HCT116 (cell line): Measurements from ENCODE around the gene ADGRD1. TPM values are rescaled to one million over a fixed set of nuclear protein-coding genes. Genes with fewer than 3 reads are reported as not detected.

ENCODE experiments used
- ATAC-seq: fragments of 200-7000 bp; cut with Tn5 transposase; 2 replicates; pipeline ENCODE4 v1.9.1; 2020; ENCODE audit warnings: mild to moderate bottlenecking, moderate library complexity
- BruUV-seq: library from RNA; stranded (reverse); fragments of 400-500 nt; replicated peaks from 2 replicates; lab custom pipeline; 2021; lab: Mats Ljungman, UMichigan
- CTCF ChIA-PET: fragments of 300-600 bp; sonication (Branson Sonifier 250); formaldehyde crosslinking; loops from one replicate; lab custom pipeline; 2021; ENCODE audit warnings: antibody characterized with exemption; lab: Charles Lee
- POLR2A ChIA-PET: fragments of 300-600, 350-600 bp; sonication (Branson Sonifier 250); formaldehyde crosslinking; loops from one replicate; lab custom pipeline; 2021; ENCODE audit warnings: antibody characterized with exemption; lab: Charles Lee
- RAD21 ChIA-PET, 2 experiments: fragments of 300-600 bp; sonication (Branson Sonifier 250); formaldehyde crosslinking; loops; one replicate each; lab custom pipeline; 2023; ENCODE audit warnings: low total read pairs in 2 of 2; ENCODE audit not compliant: uncharacterized antibody in 2 of 2, unreplicated experiment in 2 of 2, low non-redundant PET in 1 of 2; lab: Charles Lee
- DNase-seq: peaks from one replicate; pipeline ENCODE4 v3.0.0-alpha.2; 2010; ENCODE audit warnings: low read depth, low spot score
- H2AFZ ChIP-seq: fragments of 200-600 bp; shearing (Covaris generic), sonication (generic); 2 replicates; pipeline ENCODE4 v1.6.1; 2017; ENCODE audit warnings: low read depth, mixed run types, mixed read lengths, antibody characterized with exemption, low read length; ENCODE audit not compliant: poor library complexity, severe bottlenecking
- H3K27ac ChIP-seq: 2 replicates; pipeline ENCODE4 v1.5.1; 2012; ENCODE audit warnings: low read depth, low read length
- H3K27me3 ChIP-seq: fragments of 200-600 bp; sonication (generic); 2 replicates; pipeline ENCODE4 v1.6.1; 2016; ENCODE audit warnings: mixed run types, low read length, mixed read lengths; ENCODE audit not compliant: insufficient read depth
- H3K36me3 ChIP-seq, 2 experiments: fragments of 200-500 bp in 1 of 2; fragments of 200-600 bp in 1 of 2; sonication (Bioruptor generic) in 1 of 2; sonication (generic) in 1 of 2; 2 replicates each; pipeline versions ENCODE4 v1.5.1 to v1.6.1; 2014 to 2016; ENCODE audit warnings: low read length in 2 of 2, inconsistent platforms in 1 of 2, mixed read lengths in 1 of 2, mixed run types in 1 of 2; ENCODE audit not compliant: insufficient read depth in 2 of 2, control insufficient read depth in 1 of 2
- H3K4me1 ChIP-seq, 2 experiments: fragments of 200-600 bp in 1 of 2; sonication (generic) in 1 of 2; 2 replicates each; pipeline versions ENCODE4 v1.5.1 to v1.6.1; 2012 to 2017; ENCODE audit warnings: low read length in 2 of 2, inconsistent platforms in 1 of 2, mild to moderate bottlenecking in 1 of 2, mixed read lengths in 1 of 2, mixed run types in 1 of 2, moderate library complexity in 1 of 2; ENCODE audit not compliant: insufficient read depth in 2 of 2, control insufficient read depth in 1 of 2
- H3K4me2 ChIP-seq: fragments of 200-600 bp; sonication (generic); 2 replicates; pipeline ENCODE4 v1.6.1; 2017; ENCODE audit warnings: mixed run types, low read length, mixed read lengths
- H3K4me3 ChIP-seq, 2 experiments: fragments of 200-600 bp in 1 of 2; sonication (generic) in 1 of 2; replicated peaks in 1 of 2; 2 replicates each; pipeline ENCODE4 v1.5.1; 2011 to 2016; ENCODE audit warnings: low read length in 2 of 2, control low read depth in 1 of 2, low read depth in 1 of 2, mild to moderate bottlenecking in 1 of 2, mixed read lengths in 1 of 2, mixed run types in 1 of 2
- H3K79me2 ChIP-seq: fragments of 200-600 bp; sonication (generic); 2 replicates; pipeline ENCODE4 v1.6.1; 2017; ENCODE audit warnings: mild to moderate bottlenecking, mixed run types, low read length, moderate library complexity, mixed read lengths; ENCODE audit not compliant: insufficient read depth
- H3K9ac ChIP-seq: fragments of 200-600 bp; sonication (generic); 2 replicates; pipeline ENCODE4 v1.6.1; 2016; ENCODE audit warnings: low read length, mixed read lengths
- H3K9me2 ChIP-seq: fragments of 200-600 bp; sonication (generic), shearing (Covaris generic); 2 replicates; pipeline ENCODE4 v1.6.1; 2017; ENCODE audit warnings: mixed run types, mild to moderate bottlenecking, moderate library complexity; ENCODE audit not compliant: insufficient read depth
- H3K9me3 ChIP-seq, 2 experiments: fragments of 200-500 bp in 1 of 2; fragments of 200-600 bp in 1 of 2; sonication (Bioruptor generic) in 1 of 2; sonication (generic) in 1 of 2; 2 replicates each; pipeline ENCODE4 v1.6.1; 2014 to 2017; ENCODE audit warnings: low read length in 2 of 2, mixed read lengths in 2 of 2, inconsistent platforms in 1 of 2, low read depth in 1 of 2, mild to moderate bottlenecking in 1 of 2, mixed run types in 1 of 2, moderate library complexity in 1 of 2; ENCODE audit not compliant: control insufficient read depth in 1 of 2, insufficient read depth in 1 of 2
- H4K20me1 ChIP-seq: fragments of 200-600 bp; sonication (generic), shearing (Covaris generic); 2 replicates; pipeline ENCODE4 v1.6.1; 2017; ENCODE audit warnings: mixed run types, mild to moderate bottlenecking, moderate library complexity; ENCODE audit not compliant: insufficient read depth
- ATF3 ChIP-seq: IDR thresholded peaks from 2 replicates; pipeline ENCODE4 v1.6.1; 2012
- CEBPB ChIP-seq: IDR thresholded peaks from 2 replicates; pipeline ENCODE4 v1.6.1; 2012; ENCODE audit warnings: low read depth
- EGR1 ChIP-seq: IDR thresholded peaks from 2 replicates; pipeline ENCODE4 v1.6.1; 2012; ENCODE audit warnings: low read depth
- FOSL1 ChIP-seq: IDR thresholded peaks from 2 replicates; pipeline ENCODE4 v1.6.1; 2012; ENCODE audit warnings: low read depth
- JUND ChIP-seq: IDR thresholded peaks from 2 replicates; pipeline ENCODE4 v1.6.1; 2012
- POLR2A ChIP-seq: IDR thresholded peaks from 2 replicates; pipeline ENCODE4 v1.7.0; 2011; ENCODE audit warnings: borderline replicate concordance; ENCODE audit not compliant: insufficient read depth, insufficient read length; ENCODE audit errors: extremely low read depth
- POLR2AphosphoS5 ChIP-seq: IDR thresholded peaks from 2 replicates; pipeline ENCODE4 v1.6.1; 2011; ENCODE audit warnings: mild to moderate bottlenecking, low read depth, low read length, moderate library complexity
- RAD21 ChIP-seq: IDR thresholded peaks from 2 replicates; pipeline ENCODE4 v1.6.1; 2012; ENCODE audit warnings: low read depth, mild to moderate bottlenecking
- REST ChIP-seq: IDR thresholded peaks from 2 replicates; pipeline ENCODE4 v1.6.1; 2012; ENCODE audit warnings: low read depth
- SIN3A ChIP-seq: IDR thresholded peaks from 2 replicates; pipeline ENCODE4 v1.6.1; 2012; ENCODE audit warnings: low read depth
- SRF ChIP-seq: IDR thresholded peaks from 2 replicates; pipeline ENCODE4 v1.6.1; 2012; ENCODE audit warnings: low read depth
- YY1 ChIP-seq: IDR thresholded peaks from 2 replicates; pipeline ENCODE4 v1.6.1; 2011; ENCODE audit warnings: low read length, low read depth, moderate library complexity, mild to moderate bottlenecking; ENCODE audit not compliant: insufficient replicate concordance; ENCODE audit errors: extremely low read depth
- ZNF274 ChIP-seq: fragments of 200-500 bp; sonication (Bioruptor generic); IDR thresholded peaks from 2 replicates; pipeline ENCODE4 v1.6.1; 2014; ENCODE audit warnings: mild to moderate bottlenecking, low read depth, low read length, inconsistent platforms
- intact Hi-C: fragments of 100-400 bp; cut with micrococcal nuclease; formaldehyde crosslinking; loops from 2 replicates; pipeline ENCODE4 v1.10.0; 2022
- total RNA-seq: library from RNA; stranded (reverse); gene quantifications from one replicate; pipeline ENCODE4 v1.2.1, GENCODE V29; 2021; ENCODE audit not compliant: unreplicated experiment

Gene ADGRD1
- total RNA-seq, 1 experiment from 2014 or later: 0.44 TPM

GRCh38 chr12:131187602-131188001, 233.9 kb downstream of the ADGRD1 start (continued):
- TF ChIP-seq RAD21 (no peak), FOSL1 (no peak), CEBPB (no peak), POLR2A (no peak), ZNF274 (no peak)
- TF ChIP-seq, all 23 proteins: peak for 0

- Histone ChIP-seq H3K79me2 (no peaks in the 10 kb centered on the region), H3K9me2 (no peaks in the 10 kb centered on the region), H4K20me1 (no peaks in the 10 kb centered on the region), H2AFZ (no peak overlapping the region), H3K4me1 (no peaks in the 10 kb centered on the region), H3K27ac (no peak overlapping the region), H3K36me3 (no peaks in the 10 kb centered on the region), H3K9ac (no peak overlapping the region), H3K4me2 (no peak overlapping the region), H3K9me3 (no peaks in the 10 kb centered on the region), H3K27me3 (peaks cover 3% of the 10 kb centered on the region; the same call in 1 of the 2 replicates), H3K4me3 (no peak overlapping the region)
- DNase-seq (no peak), ATAC-seq (no peak)
- intact Hi-C loops: no loop called here
- no peak for TF ChIP-seq YY1
- TF ChIP-seq REST: no peak
- TF ChIP-seq CEBPB: no peak
- TF ChIP-seq EGR1: no peak
- no peak for TF ChIP-seq ATF3
- TF ChIP-seq POLR2AphosphoS5: no peak
- no peak for TF ChIP-seq SRF
- no peak for TF ChIP-seq JUND
- no peak for TF ChIP-seq SIN3A
- TF ChIP-seq FOSL1: no peak
- POLR2A ChIA-PET: no interaction called here
- RAD21 ChIA-PET: no interaction called here
- CTCF ChIA-PET: no interaction called here
- BruUV-seq: no TSS peak
These were observed 234.7 kb downstream of the ADGRD1 start for GRCh38 chr12:131188131-131189050.
